Keratinocyte (primary cell): ENCODE measurements around the gene GRPEL1. TPM values are rescaled to one million over a fixed set of nuclear protein-coding genes. Genes with fewer than 3 reads are reported as not detected.
A peak's percentile ranks its signal among the peaks of the same experiment; 100 is the strongest.

Experiments
- DNase-seq: peaks from one replicate; pipeline ENCODE4 v3.0.0-alpha.2; 2011; ENCODE audit warnings: low read depth, missing footprints, low spot score
- FAIRE-seq: peaks from 2 replicates; lab custom pipeline; 2011; peaks lifted over from hg19 to GRCh38; lab: Jason Lieb, UNC
- H2AFZ ChIP-seq: 2 replicates; pipeline ENCODE4 v1.6.0; 2012; ENCODE audit warnings: low read length, control low read depth, inconsistent platforms; ENCODE audit not compliant: control insufficient read depth
- H3K27ac ChIP-seq: 2 replicates; pipeline ENCODE4 v1.5.1; 2011; ENCODE audit warnings: low read length; ENCODE audit not compliant: control insufficient read depth, insufficient read depth
- H3K27me3 ChIP-seq: 3 replicates; pipeline ENCODE4 v1.6.0; 2011; ENCODE audit warnings: low read length; ENCODE audit not compliant: control insufficient read depth, insufficient read depth; ENCODE audit errors: extremely low read depth
- H3K36me3 ChIP-seq, 2 experiments: 2 replicates in 1 of 2; 3 replicates in 1 of 2; pipeline ENCODE4 v1.5.1; 2011; ENCODE audit warnings: low read length in 2 of 2, mild to moderate bottlenecking in 1 of 2; ENCODE audit not compliant: control insufficient read depth in 2 of 2, insufficient read depth in 2 of 2; ENCODE audit errors: extremely low read depth in 1 of 2
- H3K4me1 ChIP-seq: 3 replicates; pipeline ENCODE4 v1.5.1; 2011; ENCODE audit warnings: low read length; ENCODE audit not compliant: control insufficient read depth, insufficient read depth; ENCODE audit errors: extremely low read depth
- H3K4me2 ChIP-seq: 3 replicates; pipeline ENCODE4 v1.6.0; 2011; ENCODE audit warnings: low read depth, low read length; ENCODE audit not compliant: control insufficient read depth, insufficient read depth; ENCODE audit errors: extremely low read depth
- H3K4me3 ChIP-seq, 3 experiments: fragments of 200-600 bp in 1 of 3; sonication (generic) in 1 of 3; 2 replicates in 2 of 3; 3 replicates in 1 of 3; pipeline ENCODE4 v1.5.1; 2011 to 2016; ENCODE audit warnings: low read length in 3 of 3, mild to moderate bottlenecking in 3 of 3, control low read depth in 2 of 3, inconsistent platforms in 1 of 3, low read depth in 1 of 3, mixed read lengths in 1 of 3, mixed run types in 1 of 3, moderate library complexity in 1 of 3; ENCODE audit not compliant: control insufficient read depth in 2 of 3, insufficient read depth in 2 of 3; ENCODE audit errors: extremely low read depth in 1 of 3
- H3K79me2 ChIP-seq: 2 replicates; pipeline ENCODE4 v1.6.0; 2012; ENCODE audit warnings: low read length; ENCODE audit not compliant: control insufficient read depth, insufficient read depth
- H3K9ac ChIP-seq: 3 replicates; pipeline ENCODE4 v1.6.0; 2011; ENCODE audit warnings: low read length; ENCODE audit not compliant: control insufficient read depth, insufficient read depth; ENCODE audit errors: extremely low read depth
- H3K9me1 ChIP-seq: 3 replicates; pipeline ENCODE4 v1.6.0; 2011; ENCODE audit warnings: low read length; ENCODE audit not compliant: control insufficient read depth, insufficient read depth; ENCODE audit errors: extremely low read depth
- H3K9me3 ChIP-seq: 2 replicates; pipeline ENCODE4 v1.5.1; 2012; ENCODE audit warnings: low read depth, low read length; ENCODE audit not compliant: control insufficient read depth
- H4K20me1 ChIP-seq: 3 replicates; pipeline ENCODE4 v1.6.0; 2011; ENCODE audit warnings: low read length; ENCODE audit not compliant: control insufficient read depth, insufficient read depth; ENCODE audit errors: extremely low read depth
- EZH2 ChIP-seq: IDR thresholded peaks from one replicate; pipeline ENCODE4 v1.6.1; 2012; ENCODE audit warnings: inconsistent platforms, mild to moderate bottlenecking, low read length, moderate library complexity
- dilution Hi-C: fragments of 300-500 bp; cut with MboI; formaldehyde crosslinking; loops from one replicate; pipeline ENCODE4 v1.7.0; 2020; ENCODE audit warnings: low sequenced_read_pairs; ENCODE audit not compliant: extremely low pct_ligation_motif_present
- polyA plus RNA-seq, 5 experiments: library from polyadenylated mRNA; depleted of rRNA in 3 of 5; stranded (reverse) in 3 of 5; stranded (forward) in 1 of 5; unstranded in 1 of 5; fragments of >200 nt; gene quantifications; 1 replicate in 1 of 5; 2 replicates in 3 of 5; 3 replicates in 1 of 5; pipeline versions ENCODE4 v1.2.1 to v1.2.3, GENCODE V29; 2011 to 2012; ENCODE audit warnings: missing spikeins in 2 of 5, low read depth in 1 of 5, low replicate concordance in 1 of 5
- TF ChIP-seq, protein P1 (sequence below), 3 experiments: IDR thresholded peaks in 1 of 3; conservative IDR thresholded peaks in 1 of 3; optimal IDR thresholded peaks in 1 of 3; 2 replicates in 2 of 3; 3 replicates in 1 of 3; pipeline versions ENCODE3 to v1.5.1; 2011; ENCODE audit warnings: low read length in 3 of 3, mild to moderate bottlenecking in 3 of 3, moderate library complexity in 2 of 3, control low read depth in 1 of 3, inconsistent platforms in 1 of 3; ENCODE audit not compliant: insufficient read depth in 2 of 3; ENCODE audit errors: extremely low read depth in 1 of 3

GRPEL1 gene
- polyA plus RNA-seq, 1 donor (not counting 4 experiments of a cell fraction or from before 2014, with no cell fraction given): 59.1 TPM

DNA sequence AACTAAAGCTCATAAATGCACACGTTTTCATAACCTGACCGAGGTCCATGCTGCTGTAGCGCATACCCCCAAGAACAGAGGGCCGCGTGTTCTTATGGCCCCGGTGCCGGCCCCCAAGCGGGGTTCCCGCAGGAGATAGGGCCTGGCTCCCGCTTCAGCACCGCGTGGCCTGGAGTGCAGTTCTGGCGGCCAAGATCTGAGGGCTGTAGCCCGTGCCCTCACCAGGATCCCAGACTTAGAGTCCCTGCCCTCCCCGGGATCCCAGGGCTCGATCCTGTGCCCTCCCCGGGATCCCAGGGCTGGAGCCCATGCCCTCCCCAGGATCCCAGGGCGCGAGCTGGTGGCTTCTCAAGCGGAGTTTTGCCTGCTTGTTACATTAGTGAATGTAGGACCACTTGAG lies 1.0 kb upstream of the GRPEL1 start:
- DNase-seq (no peak), FAIRE-seq (no peak)
- Histone ChIP-seq H3K9me1 (no peaks in the 10 kb centered on the region), H3K36me3 (peaks cover 2 to 6% of the 10 kb centered on the region in 2 experiments), H3K27ac (peak overlapping the region; percentile 74), H3K9me3 (no peaks in the 10 kb centered on the region), H3K79me2 (peaks cover 39% of the 10 kb centered on the region), H3K4me3 (peak overlapping the region; percentile 83 to 86 (median 84)), H3K27me3 (no peaks in the 10 kb centered on the region), H3K9ac (peak overlapping the region; percentile 82), H3K4me1 (peaks cover 13% of the 10 kb centered on the region), H2AFZ (peak overlapping the region; percentile 75), H4K20me1 (peaks cover 7% of the 10 kb centered on the region), H3K4me2 (peak overlapping the region; percentile 91)
- dilution Hi-C loops: no loop called here
- TF ChIP-seq, protein P1, sequence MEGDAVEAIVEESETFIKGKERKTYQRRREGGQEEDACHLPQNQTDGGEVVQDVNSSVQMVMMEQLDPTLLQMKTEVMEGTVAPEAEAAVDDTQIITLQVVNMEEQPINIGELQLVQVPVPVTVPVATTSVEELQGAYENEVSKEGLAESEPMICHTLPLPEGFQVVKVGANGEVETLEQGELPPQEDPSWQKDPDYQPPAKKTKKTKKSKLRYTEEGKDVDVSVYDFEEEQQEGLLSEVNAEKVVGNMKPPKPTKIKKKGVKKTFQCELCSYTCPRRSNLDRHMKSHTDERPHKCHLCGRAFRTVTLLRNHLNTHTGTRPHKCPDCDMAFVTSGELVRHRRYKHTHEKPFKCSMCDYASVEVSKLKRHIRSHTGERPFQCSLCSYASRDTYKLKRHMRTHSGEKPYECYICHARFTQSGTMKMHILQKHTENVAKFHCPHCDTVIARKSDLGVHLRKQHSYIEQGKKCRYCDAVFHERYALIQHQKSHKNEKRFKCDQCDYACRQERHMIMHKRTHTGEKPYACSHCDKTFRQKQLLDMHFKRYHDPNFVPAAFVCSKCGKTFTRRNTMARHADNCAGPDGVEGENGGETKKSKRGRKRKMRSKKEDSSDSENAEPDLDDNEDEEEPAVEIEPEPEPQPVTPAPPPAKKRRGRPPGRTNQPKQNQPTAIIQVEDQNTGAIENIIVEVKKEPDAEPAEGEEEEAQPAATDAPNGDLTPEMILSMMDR (optimal IDR thresholded peaks at IDR 0.05 in 1 of 3, IDR thresholded peaks at IDR 0.05 in 1 of 3, conservative IDR thresholded peaks at IDR 0.05 in 1 of 3; ENCODE audit: extremely low read depth in 1 of 3, insufficient read depth in 2 of 3, low read length in 3 of 3): no peak
- no peak for TF ChIP-seq EZH2

DNA sequence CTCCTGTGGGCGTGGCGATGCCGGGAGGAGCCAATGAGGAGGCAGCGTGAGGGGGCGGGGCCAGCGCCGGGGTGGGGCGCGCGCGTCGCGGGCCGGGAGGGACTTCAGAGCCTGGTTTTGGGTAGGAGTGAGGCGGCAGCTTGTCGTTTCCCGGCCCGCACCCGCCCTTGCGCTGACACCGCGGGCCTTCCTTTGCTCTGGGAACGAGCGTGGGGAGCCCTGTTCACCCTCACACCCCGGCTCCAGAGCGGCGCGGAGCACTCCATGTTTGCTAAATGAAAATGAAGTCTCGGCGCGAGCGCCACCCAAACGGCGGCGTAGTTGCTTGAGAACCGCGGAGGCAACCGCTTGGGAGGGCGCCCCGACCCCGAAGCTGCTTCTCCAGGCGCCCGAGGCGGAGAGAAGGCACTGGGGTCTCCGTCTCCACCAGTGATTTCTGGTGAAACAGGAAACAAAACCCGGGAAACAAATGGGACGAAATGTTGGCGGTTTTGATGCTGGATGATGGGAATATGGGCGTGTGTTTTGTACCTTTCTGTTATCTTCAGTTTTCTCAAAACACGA lies 497 bp upstream of the GRPEL1 start:
- FAIRE-seq (no peak), DNase-seq (no peak)
- Histone ChIP-seq H3K9ac (peak overlapping the region; percentile 82), H3K36me3 (peaks cover 8 to 11% of the 10 kb centered on the region in 2 experiments), H4K20me1 (peaks cover 9% of the 10 kb centered on the region), H3K79me2 (peaks cover 44% of the 10 kb centered on the region), H3K9me3 (no peaks in the 10 kb centered on the region), H3K9me1 (no peaks in the 10 kb centered on the region), H3K27ac (peak overlapping the region; percentile 74), H2AFZ (peak overlapping the region; percentile 75), H3K4me2 (peak overlapping the region; percentile 91), H3K27me3 (no peaks in the 10 kb centered on the region), H3K4me3 (peak overlapping the region; percentile 83 to 90 (median 84)), H3K4me1 (peaks cover 13% of the 10 kb centered on the region)
- TF ChIP-seq EZH2: no peak
- TF ChIP-seq, protein P1 (optimal IDR thresholded peaks at IDR 0.05 in 1 of 3, IDR thresholded peaks at IDR 0.05 in 1 of 3, conservative IDR thresholded peaks at IDR 0.05 in 1 of 3; ENCODE audit: extremely low read depth in 1 of 3, insufficient read depth in 2 of 3, low read length in 3 of 3): no peak
- dilution Hi-C loops: no loop called here
